K562 (cell line): ENCODE results near the gene UTP14C. TPM values are rescaled to one million over a fixed set of nuclear protein-coding genes. Genes with fewer than 3 reads are reported as not detected.

Source experiments
- ATAC-seq: fragments of 200-7000 bp; cut with Tn5 transposase; 3 replicates; pipeline ENCODE4 v1.9.1; 2020; ENCODE audit warnings: moderate library complexity
- BruUV-seq: library from RNA; stranded (reverse); fragments of 400-500 nt; replicated peaks from 2 replicates; lab custom pipeline; 2021; lab: Mats Ljungman, UMichigan
- CTCF ChIA-PET: fragments of 300-600 bp; formaldehyde crosslinking; extraction: SDS; loops from one replicate; lab custom pipeline; 2021; ENCODE audit warnings: low intra/inter-chr PET ratio; lab: Yijun Ruan, JAX
- POLR2A ChIA-PET: fragments of 300-600, 350-650 bp; sonication (Branson Sonifier 250); formaldehyde crosslinking; extraction: SDS; loops from one replicate; lab custom pipeline; 2021; ENCODE audit warnings: antibody characterized with exemption, inconsistent platforms; lab: Yijun Ruan, JAX
- DNase-seq, 4 experiments: peaks; one replicate each; pipeline versions ENCODE4 v3.0.0 to v3.0.0-alpha.2; 2011 to 2018; ENCODE audit warnings: low spot score in 3 of 4, mixed read lengths in 3 of 4; ENCODE audit errors: extremely low read depth in 1 of 4
- FAIRE-seq: peaks from 2 replicates; lab custom pipeline; 2011; peaks lifted over from hg19 to GRCh38; lab: Jason Lieb, UNC
- H2AFZ ChIP-seq: 2 replicates; pipeline ENCODE4 v1.6.0; 2011; ENCODE audit warnings: low read depth, low read length, control low read depth, inconsistent platforms
- H3K27ac ChIP-seq: fragments of 200-600 bp; 3 replicates; pipeline ENCODE4 v1.8.0; 2011; ENCODE audit warnings: low read depth, mild to moderate bottlenecking, control low read depth, inconsistent platforms, low read length, moderate library complexity, mixed read lengths; ENCODE audit errors: extremely low read depth
- H3K27me3 ChIP-seq, 2 experiments: fragments of 300-600 bp in 1 of 2; 2 replicates in 1 of 2; 3 replicates in 1 of 2; pipeline versions ENCODE4 v1.6.0 to v1.8.0; 2011; ENCODE audit warnings: inconsistent platforms in 2 of 2, low read length in 2 of 2, mild to moderate bottlenecking in 1 of 2, mixed read lengths in 1 of 2, moderate library complexity in 1 of 2; ENCODE audit not compliant: control insufficient read depth in 2 of 2, insufficient read depth in 2 of 2
- H3K36me3 ChIP-seq: fragments of 300-600 bp; 3 replicates; pipeline ENCODE4 v1.8.0; 2011; ENCODE audit warnings: mild to moderate bottlenecking, low read length, inconsistent platforms; ENCODE audit not compliant: control insufficient read depth, insufficient read depth
- H3K4me1 ChIP-seq, 2 experiments: fragments of 200-600 bp in 1 of 2; replicated peaks in 1 of 2; 2 replicates in 1 of 2; 3 replicates in 1 of 2; pipeline versions ENCODE4 v1.5.1 to v1.8.0; 2011; ENCODE audit warnings: inconsistent platforms in 2 of 2, low read length in 2 of 2, mild to moderate bottlenecking in 1 of 2, mixed read lengths in 1 of 2, moderate library complexity in 1 of 2; ENCODE audit not compliant: control insufficient read depth in 2 of 2, insufficient read depth in 2 of 2
- H3K4me2 ChIP-seq: 2 replicates; pipeline ENCODE4 v1.6.1; 2011; ENCODE audit warnings: low read length, control low read depth, inconsistent platforms, mixed read lengths; ENCODE audit not compliant: insufficient read depth
- H3K4me3 ChIP-seq: fragments of 200-600 bp; sonication (generic), shearing (Covaris generic); 2 replicates; pipeline ENCODE4 v1.5.1; 2016; ENCODE audit warnings: control low read depth, inconsistent platforms
- H3K79me2 ChIP-seq: fragments of 200-600 bp; 3 replicates; pipeline ENCODE4 v1.8.0; 2011; ENCODE audit warnings: low read length, inconsistent platforms; ENCODE audit not compliant: control insufficient read depth, insufficient read depth
- H3K9ac ChIP-seq, 2 experiments: 2 replicates each; pipeline versions ENCODE4 v1.6.0 to v1.6.1; 2011; ENCODE audit warnings: low read depth in 2 of 2, low read length in 2 of 2, control low read depth in 1 of 2, inconsistent platforms in 1 of 2, mild to moderate bottlenecking in 1 of 2, mixed read lengths in 1 of 2; ENCODE audit not compliant: insufficient read depth in 1 of 2
- H3K9me1 ChIP-seq: one replicate; pipeline ENCODE4 v1.6.0; 2011; ENCODE audit warnings: inconsistent platforms, mild to moderate bottlenecking, low read length, moderate library complexity; ENCODE audit not compliant: control insufficient read depth, insufficient read depth
- H3K9me3 ChIP-seq: replicated peaks from 2 replicates; pipeline ENCODE4 v1.5.1; 2011; ENCODE audit warnings: low read depth, low read length, inconsistent platforms; ENCODE audit not compliant: control insufficient read depth, insufficient read depth
- H4K20me1 ChIP-seq: replicated peaks from 2 replicates; pipeline ENCODE4 v1.6.1; 2011; ENCODE audit warnings: low read length, inconsistent platforms, mixed read lengths; ENCODE audit not compliant: control insufficient read depth, insufficient read depth
- CBX5 ChIP-seq: IDR thresholded peaks from 2 replicates; pipeline ENCODE4 v1.6.1; 2014; ENCODE audit warnings: low read depth, borderline replicate concordance
- CHAMP1 ChIP-seq: fragments of 450-650 bp; IDR thresholded peaks from 2 replicates; pipeline ENCODE4 v1.6.1; 2016; ENCODE audit warnings: mild to moderate bottlenecking
- CREB3 ChIP-seq: fragments of 450-650 bp; conservative IDR thresholded peaks from 2 replicates; pipeline ENCODE4 v1.6.1; 2016; ENCODE audit warnings: missing genetic modification characterization, low read depth, mild to moderate bottlenecking, missing compliant biosample characterization, moderate library complexity
- NFIC ChIP-seq: fragments of 450-650 bp; IDR thresholded peaks from 2 replicates; pipeline ENCODE4 v1.6.1; 2017; ENCODE audit warnings: mild to moderate bottlenecking, inconsistent platforms
- RBM25 ChIP-seq: fragments of 200-400 bp; formaldehyde crosslinking; IDR thresholded peaks from 2 replicates; pipeline ENCODE4 v1.6.1; 2018; ENCODE audit warnings: low read length, low read depth, moderate library complexity; ENCODE audit not compliant: severe bottlenecking
- SREBF2 ChIP-seq: sonication (generic); formaldehyde crosslinking; IDR thresholded peaks from 2 replicates; pipeline ENCODE4 v1.4.0; 2020; ENCODE audit warnings: mild to moderate bottlenecking, missing genetic modification reagents
- ZNF121 ChIP-seq: sonication (generic); formaldehyde crosslinking; conservative IDR thresholded peaks from 2 replicates; pipeline ENCODE4 v1.8.0; 2022; ENCODE audit warnings: missing genetic modification reagents
- ZNF232 ChIP-seq: sonication (generic); formaldehyde crosslinking; IDR thresholded peaks from 2 replicates; pipeline ENCODE4 v1.8.0; 2022; ENCODE audit warnings: mild to moderate bottlenecking, missing genetic modification reagents
- ZNF75A ChIP-seq: fragments of 450-650 bp; formaldehyde crosslinking; IDR thresholded peaks from 2 replicates; pipeline ENCODE4 v1.4.0; 2020; ENCODE audit warnings: mild to moderate bottlenecking
- WGBS: fragments of 100-300 bp; shearing (Covaris generic); methylation state at CpG from one replicate; pipeline ENCODE4 v1.1.6; 2016; ENCODE audit warnings: low coverage, mixed read lengths; ENCODE audit not compliant: insufficient coverage; ENCODE audit errors: missing lambda C conversion rate; 5-methylcytosine and 5-hydroxymethylcytosine counted together
- in situ Hi-C: fragments of 300-500 bp; cut with MboI; formaldehyde crosslinking; loops from 4 replicates; pipeline ENCODE4 v1.15.0; 2018; ENCODE audit warnings: inconsistent platforms, mixed read lengths
- intact Hi-C: fragments of 100-400 bp; cut with micrococcal nuclease; formaldehyde crosslinking; loops from 2 replicates; pipeline ENCODE4 v1.14.2; 2022
- polyA plus RNA-seq, 8 experiments: library from polyadenylated mRNA; depleted of rRNA in 4 of 8; stranded (reverse) in 5 of 8; unstranded in 3 of 8; fragments of >200 nt; fragmentation: Nextera tagmentation in 2 of 8; fragmentation: Illumina TruSeq in 1 of 8; extraction: Ambion mirVana in 2 of 8; extraction: Trizol in 1 of 8; gene quantifications; 2 replicates each; pipeline versions ENCODE4 v1.2.1 to v1.2.3, GENCODE V29; 2011 to 2014; ENCODE audit warnings: inconsistent platforms in 1 of 8, missing spikeins in 1 of 8
- total RNA-seq, 7 experiments: library from RNA; depleted of rRNA in 6 of 7; stranded (reverse); fragments of >200 nt in 6 of 7; fragmentation: Illumina TruSeq in 2 of 7; extraction: Trizol in 2 of 7; gene quantifications; 2 replicates each; pipeline versions ENCODE4 v1.2.1 to v1.2.3, GENCODE V29; 2011 to 2021; ENCODE audit warnings: low replicate concordance in 1 of 7

The UTP14C gene
- total and polyA plus RNA-seq, 9 of the 15 experiments (the other 6 are each of a cell fraction or from before 2014, with no cell fraction given) = 3.4 to 10.3 (median 6.0) TPM

GRCh38 chr13:52027832-52028231 is 3.3 kb downstream of the UTP14C start:
- no peak for FAIRE-seq
- ATAC-seq = no peak
- no TSS peak for BruUV-seq
- Histone ChIP-seq H3K27me3 (no peaks in the 10 kb centered on the region), H3K9me1 (no peaks in the 10 kb centered on the region), H3K9ac (no peak overlapping the region), H3K9me3 (peaks cover 7% of the 10 kb centered on the region), H4K20me1 (no peaks in the 10 kb centered on the region), H2AFZ (no peak overlapping the region), H3K4me1 (no peaks in the 10 kb centered on the region), H3K4me3 (no peak overlapping the region), H3K36me3 (peaks cover 52% of the 10 kb centered on the region), H3K79me2 (peaks cover 20% of the 10 kb centered on the region; the same call in 2 of the 3 replicates), H3K27ac (no peak overlapping the region), H3K4me2 (no peak overlapping the region)
- CTCF ChIA-PET = no interaction called here
- in situ Hi-C loops = no loop called here
- DNase-seq = no peak
- TF ChIP-seq SREBF2 (CRISPR knock-in tag) (no peak), ZNF121 (CRISPR knock-in tag) (peak; percentile 79), CREB3 (tag) (no peak), RBM25 (peak; percentile 55)
- POLR2A ChIA-PET = no interaction called here
- intact Hi-C loops = no loop called here
- WGBS = 100% methylated on average over 1 of the region's 1 CpG

GRCh38 chr13:52029569-52029968 is 5.1 kb downstream of the UTP14C start:
- Histone ChIP-seq H3K27ac (no peak overlapping the region), H4K20me1 (no peaks in the 10 kb centered on the region), H3K36me3 (peaks cover 40% of the 10 kb centered on the region; the same call in 2 of the 3 replicates), H3K79me2 (peaks cover 20% of the 10 kb centered on the region; the same call in 2 of the 3 replicates), H2AFZ (no peak overlapping the region), H3K27me3 (no peaks in the 10 kb centered on the region), H3K9ac (no peak overlapping the region), H3K9me1 (no peaks in the 10 kb centered on the region), H3K4me1 (no peaks in the 10 kb centered on the region; a peak in 1 of 5 replicates), H3K9me3 (peaks cover 7% of the 10 kb centered on the region), H3K4me2 (no peak overlapping the region), H3K4me3 (no peak overlapping the region)
- WGBS = 88% methylated on average over 1 of the region's 4 CpGs
- ChIA-PET POLR2A (no interaction called here), CTCF (no interaction called here)
- TF ChIP-seq CBX5 (no peak), CHAMP1 (no peak), ZNF232 (CRISPR knock-in tag) (no peak), ZNF75A (CRISPR knock-in tag) (peak; percentile 67; the same call in 1 of the 2 replicates), NFIC (peak; percentile 24; the same call in 1 of the 2 replicates)
- in situ Hi-C loops (no loop called here), intact Hi-C loops (no loop called here)
- DNase-seq (no peak), ATAC-seq (no peak), FAIRE-seq (no peak)
- TSS peak; percentile 11 for BruUV-seq
